ENCODE results near the gene ARHGAP40. TPM values are rescaled to one million over a fixed set of nuclear protein-coding genes. Genes with fewer than 3 reads are reported as not detected.

The ARHGAP40 gene
- not detected for total RNA-seq

DNA sequence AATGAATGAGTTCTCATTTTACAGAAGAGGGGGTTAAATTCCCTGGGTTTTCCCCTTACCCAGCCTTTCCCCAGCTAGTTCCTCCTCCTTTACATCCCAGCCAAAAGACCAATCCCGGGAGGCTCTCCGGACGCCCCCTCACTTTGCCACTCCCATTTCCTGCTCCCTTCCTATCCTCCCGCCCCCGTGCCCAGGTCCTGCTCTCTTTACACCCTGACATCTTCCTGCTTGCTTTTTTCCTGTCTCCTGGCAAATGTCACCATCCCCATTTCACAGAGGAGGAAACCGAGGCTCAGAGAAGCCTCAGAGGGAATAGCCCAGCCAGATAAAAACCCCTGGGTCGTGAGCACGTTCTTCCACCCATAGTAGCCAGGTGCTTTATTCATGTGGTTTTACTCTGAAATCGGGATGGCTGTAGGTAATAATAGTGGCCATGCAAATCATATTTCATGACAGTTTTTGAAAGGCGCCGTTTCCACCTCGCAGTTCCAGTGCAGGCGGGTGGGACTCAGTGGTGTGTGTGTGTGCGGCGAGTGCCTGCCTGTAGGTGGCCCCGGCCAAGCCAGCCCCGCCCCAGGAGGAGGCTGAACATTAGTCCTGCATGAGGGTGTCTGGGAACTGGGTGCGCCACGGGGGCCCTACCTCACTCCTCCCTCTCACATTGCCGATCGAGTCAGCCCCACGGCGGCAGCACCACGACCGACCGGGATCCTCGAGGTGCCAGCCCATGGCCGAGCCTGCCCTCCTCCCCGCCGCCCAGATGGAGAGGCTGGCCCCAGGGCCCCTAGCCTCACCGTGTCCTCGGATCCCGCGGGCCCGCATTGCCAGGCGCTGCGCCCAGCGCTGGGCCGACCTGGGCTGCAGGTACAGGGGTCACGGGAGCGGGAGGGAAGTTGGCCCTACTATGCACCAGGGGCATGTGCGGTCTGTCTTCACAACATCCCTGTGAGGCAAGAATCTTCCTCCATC, at the start of gene ARHGAP40:
ARHGAP40 (plus strand) TSS at position 594 of the 969 bp plus-strand sequence.
- no peaks in the 10 kb centered on the region for H3K9me3 Mint-ChIP-seq
- H3K4me1 Mint-ChIP-seq (ENCODE audit: low read depth) = peaks cover 10% of the 10 kb centered on the region
- H3K36me3 Mint-ChIP-seq (ENCODE audit: low read depth) = no peaks in the 10 kb centered on the region
- no peak within 1 kb of the TSS for H3K27ac Mint-ChIP-seq
- H3K27me3 Mint-ChIP-seq (ENCODE audit: low read depth) = peaks cover 44% of the 10 kb centered on the region
- intact Hi-C loops (cut with micrococcal nuclease) = no loop called here
- peak within 1 kb of the TSS; percentile 11 for H3K4me3 Mint-ChIP-seq
- peak; percentile 48 for DNase-seq
- CTCF ChIA-PET = no interaction called here

DNA sequence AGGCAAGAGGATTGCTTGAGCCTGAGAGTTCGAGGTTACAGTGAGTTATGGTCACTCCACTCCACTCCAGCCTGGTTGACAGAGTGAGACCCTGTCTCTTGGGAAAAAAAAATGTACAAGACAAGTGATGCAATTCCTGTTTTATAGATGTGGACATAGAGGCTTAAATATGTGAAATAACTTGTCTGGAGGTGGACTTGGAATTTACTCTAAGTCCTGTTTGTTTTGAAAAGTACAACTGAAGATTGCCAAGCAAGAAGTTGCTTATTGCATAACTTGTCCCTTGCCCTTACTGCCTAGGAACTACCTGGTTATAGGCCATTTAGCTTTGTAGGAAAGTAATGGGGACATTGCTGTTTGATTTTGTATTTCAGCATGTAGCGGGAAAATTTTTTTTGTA, 46.6 kb upstream of the ARHGAP40 start:
- DNase-seq = no peak
- no peaks in the 10 kb centered on the region for H3K9me3 Mint-ChIP-seq
- no peak overlapping the region for H3K4me3 Mint-ChIP-seq
- no peak overlapping the region for H3K27ac Mint-ChIP-seq
- peaks cover 23% of the 10 kb centered on the region for H3K36me3 Mint-ChIP-seq (ENCODE audit: low read depth)
- no peaks in the 10 kb centered on the region for H3K4me1 Mint-ChIP-seq (ENCODE audit: low read depth)
- intact Hi-C loops (cut with micrococcal nuclease) = no loop called here
- CTCF ChIA-PET = no interaction called here
- H3K27me3 Mint-ChIP-seq (ENCODE audit: low read depth) = no peaks in the 10 kb centered on the region

DNA sequence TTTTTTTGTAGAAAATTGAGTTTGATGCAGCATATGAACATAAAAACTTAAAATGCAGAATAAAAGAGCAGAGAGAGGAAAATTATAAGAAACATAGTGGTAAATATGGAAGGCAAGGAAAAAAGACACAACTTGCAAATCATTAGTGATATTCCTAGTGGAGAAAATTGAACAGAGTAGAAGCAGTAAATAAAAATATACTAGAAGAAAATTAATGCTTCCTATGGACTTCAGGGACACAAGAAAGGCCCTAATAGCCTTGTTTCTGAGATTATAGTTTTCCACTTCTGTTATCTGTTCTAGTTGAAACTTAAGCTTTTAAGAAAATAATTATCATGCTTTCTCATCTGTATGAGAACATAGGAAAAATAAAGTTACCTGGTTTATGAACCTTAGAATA, 46.2 kb upstream of the ARHGAP40 start:
- CTCF ChIA-PET = no interaction called here
- intact Hi-C loops (cut with micrococcal nuclease) = no loop called here
- Mint-ChIP-seq H3K4me1 (ENCODE audit: low read depth) (no peaks in the 10 kb centered on the region), H3K36me3 (ENCODE audit: low read depth) (peaks cover 23% of the 10 kb centered on the region), H3K27me3 (ENCODE audit: low read depth) (no peaks in the 10 kb centered on the region), H3K9me3 (no peaks in the 10 kb centered on the region), H3K27ac (no peak overlapping the region), H3K4me3 (no peak overlapping the region)
- no peak for DNase-seq

DNA sequence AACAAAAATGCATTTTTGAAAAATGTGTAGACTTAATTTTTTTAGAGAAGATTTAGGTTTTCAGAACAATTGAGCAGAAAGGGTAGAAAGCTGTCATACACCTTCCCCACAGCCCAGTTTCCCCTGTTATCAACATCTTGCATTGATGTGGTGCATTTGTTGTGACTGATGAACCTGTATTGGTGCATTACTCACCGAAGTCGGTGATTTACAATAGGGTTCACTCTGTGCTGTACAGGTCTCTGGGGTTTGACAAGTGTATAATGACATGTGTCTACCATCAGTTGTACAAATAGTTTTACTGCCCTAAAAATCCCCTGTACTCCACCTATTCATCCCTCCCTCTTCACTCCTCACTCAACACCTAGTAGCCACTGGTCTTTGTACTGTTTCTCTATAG, 44.4 kb upstream of the ARHGAP40 start:
- Mint-ChIP-seq H3K4me1 (ENCODE audit: low read depth) (no peaks in the 10 kb centered on the region), H3K36me3 (ENCODE audit: low read depth) (peaks cover 22% of the 10 kb centered on the region), H3K27ac (peak overlapping the region; percentile 34), H3K27me3 (ENCODE audit: low read depth) (no peaks in the 10 kb centered on the region), H3K4me3 (no peak overlapping the region), H3K9me3 (no peaks in the 10 kb centered on the region)
- DNase-seq = no peak
- intact Hi-C loops (cut with micrococcal nuclease) = no loop called here
- CTCF ChIA-PET = no interaction called here

DNA sequence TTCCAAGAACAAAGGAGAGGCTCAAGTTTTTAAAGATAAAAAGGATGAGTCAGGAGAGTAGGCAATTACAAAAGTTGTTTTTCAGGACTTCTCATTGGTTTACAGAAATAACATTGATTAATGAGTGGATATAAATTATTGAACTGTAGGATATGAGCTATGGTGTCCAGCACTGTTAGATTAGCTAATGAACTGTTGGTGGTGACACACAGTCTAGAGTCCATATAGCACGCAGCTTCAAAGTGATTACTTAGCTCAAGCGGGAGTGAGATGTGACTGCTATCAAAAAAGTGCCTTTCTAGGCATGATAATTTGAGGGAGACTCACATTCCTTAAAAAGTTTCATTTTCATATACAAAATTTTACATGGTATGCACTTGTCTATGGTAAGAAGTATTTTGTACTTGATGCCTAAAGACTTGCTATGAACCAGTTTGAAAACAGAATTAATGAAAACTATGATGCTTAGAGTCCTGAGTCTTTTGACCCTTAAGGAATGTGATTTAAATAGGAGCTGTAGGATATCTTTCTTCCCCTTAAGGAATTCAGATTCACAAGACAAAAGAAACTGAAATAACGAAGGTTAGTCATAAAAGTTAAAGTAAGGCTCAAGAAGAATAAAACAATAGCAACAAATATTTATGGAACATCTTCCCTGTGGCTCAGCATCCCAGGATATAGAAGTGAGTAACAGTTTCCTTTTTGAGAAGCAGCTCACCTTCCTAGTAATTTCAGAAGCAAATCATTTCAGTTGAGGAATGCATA, 42.8 kb upstream of the ARHGAP40 start:
- Mint-ChIP-seq H3K27ac (no peak overlapping the region), H3K9me3 (no peaks in the 10 kb centered on the region), H3K4me3 (no peak overlapping the region), H3K27me3 (ENCODE audit: low read depth) (no peaks in the 10 kb centered on the region), H3K36me3 (ENCODE audit: low read depth) (peaks cover 18% of the 10 kb centered on the region), H3K4me1 (ENCODE audit: low read depth) (no peaks in the 10 kb centered on the region)
- CTCF ChIA-PET = interaction anchor here (0.6 to 0.7 kb wide), 2 partner anchors 111 to 160 kb away, joined by 3 to 4 read pairs; no protein-coding TSS in a partner anchor
- intact Hi-C loops (cut with micrococcal nuclease) = no loop called here
- no peak for DNase-seq

DNA sequence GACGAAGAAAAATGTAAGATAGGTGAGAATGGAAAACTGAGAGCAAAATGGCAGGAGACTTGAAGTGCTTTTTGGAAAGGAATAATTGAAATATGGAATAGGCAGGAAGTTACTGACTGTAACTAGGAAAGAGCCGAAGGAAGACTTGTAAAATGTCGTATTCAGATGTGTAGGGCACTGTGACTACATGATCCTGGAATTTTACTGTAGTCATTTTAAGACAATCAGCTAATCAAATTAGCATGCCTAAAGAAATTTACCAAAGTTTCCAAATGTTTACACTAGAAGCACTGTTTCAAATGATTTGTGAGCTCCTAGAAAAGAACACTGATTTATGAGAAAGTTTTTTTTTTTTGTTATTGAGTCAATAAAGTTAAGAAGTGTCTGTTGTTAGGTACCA, 41.8 kb upstream of the ARHGAP40 start:
- H3K4me1 Mint-ChIP-seq (ENCODE audit: low read depth) = no peaks in the 10 kb centered on the region
- H3K27ac Mint-ChIP-seq = no peak overlapping the region
- CTCF ChIA-PET = no interaction called here

DNA sequence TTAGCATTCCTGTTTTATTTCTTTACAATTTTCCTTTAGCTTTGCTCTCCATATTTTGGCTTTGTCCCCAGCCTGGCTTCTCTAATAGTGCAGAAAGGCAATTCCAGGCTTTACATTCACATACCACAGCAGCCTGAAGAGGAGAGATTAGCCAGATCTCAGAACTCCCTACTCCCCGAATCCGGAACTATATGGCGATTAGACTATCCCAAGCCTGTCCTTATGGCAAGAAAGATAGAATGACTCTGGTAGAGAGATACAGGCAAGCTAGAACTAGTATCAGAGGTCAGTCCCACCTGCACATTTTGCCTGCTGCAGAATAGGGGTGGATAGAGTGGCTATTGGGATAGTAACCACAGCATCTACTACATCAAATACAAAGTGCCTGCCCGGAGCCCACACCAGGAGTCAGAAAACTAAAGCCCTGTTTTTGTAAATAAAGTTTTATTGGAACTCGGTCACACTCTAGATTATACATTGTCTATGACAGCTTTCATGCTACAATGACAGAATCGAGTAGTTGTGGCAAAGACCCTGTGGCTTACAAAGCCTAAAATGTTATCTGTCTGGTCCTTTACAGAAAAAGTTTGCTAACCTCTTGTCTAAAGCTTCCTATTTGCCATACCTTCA, 37.7 kb upstream of the ARHGAP40 start:
- intact Hi-C loops (cut with micrococcal nuclease) = no loop called here
- H3K9me3 Mint-ChIP-seq = no peaks in the 10 kb centered on the region

More for the DNA sequence above, 41.8 kb upstream of the ARHGAP40 start:
- H3K36me3 Mint-ChIP-seq (ENCODE audit: low read depth) = peaks cover 12% of the 10 kb centered on the region
- H3K27me3 Mint-ChIP-seq (ENCODE audit: low read depth) = no peaks in the 10 kb centered on the region
- H3K9me3 Mint-ChIP-seq = no peaks in the 10 kb centered on the region
- DNase-seq = no peak
- intact Hi-C loops (cut with micrococcal nuclease) = no loop called here
- no peak overlapping the region for H3K4me3 Mint-ChIP-seq

DNA sequence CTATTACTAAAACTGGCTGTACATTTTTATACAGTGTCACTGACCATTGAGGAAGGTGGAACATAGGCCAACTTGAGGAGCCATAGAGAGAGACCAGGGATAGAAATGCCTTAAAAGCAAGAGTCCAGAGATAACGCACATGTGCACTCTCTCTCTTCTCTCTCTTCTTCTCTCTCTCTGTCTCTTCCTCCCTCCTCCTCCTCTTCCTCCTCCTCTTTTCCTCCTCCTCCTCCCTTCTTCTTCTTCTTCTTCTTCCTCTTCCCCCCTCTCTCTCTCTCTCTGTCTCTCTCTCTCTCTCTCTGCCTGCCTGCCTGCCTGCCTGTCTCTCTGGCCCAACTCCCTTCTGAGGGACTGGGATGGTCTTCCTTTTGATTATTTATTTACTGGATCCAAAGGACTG, 36.9 kb upstream of the ARHGAP40 start:
- intact Hi-C loops (cut with micrococcal nuclease) = no loop called here
- Mint-ChIP-seq H3K27me3 (ENCODE audit: low read depth) (no peaks in the 10 kb centered on the region), H3K9me3 (no peaks in the 10 kb centered on the region), H3K27ac (no peak overlapping the region), H3K4me3 (no peak overlapping the region), H3K36me3 (ENCODE audit: low read depth) (peaks cover 9% of the 10 kb centered on the region), H3K4me1 (ENCODE audit: low read depth) (no peaks in the 10 kb centered on the region)
- no peak for DNase-seq
- CTCF ChIA-PET = no interaction called here

More for the DNA sequence above, 37.7 kb upstream of the ARHGAP40 start:
- H3K27me3 Mint-ChIP-seq (ENCODE audit: low read depth) = no peaks in the 10 kb centered on the region
- no peak overlapping the region for H3K4me3 Mint-ChIP-seq
- H3K4me1 Mint-ChIP-seq (ENCODE audit: low read depth) = no peaks in the 10 kb centered on the region
- CTCF ChIA-PET = interaction anchor here (0.6 to 0.7 kb wide), 2 partner anchors 18 to 25 kb away, joined by 3 read pairs; no protein-coding TSS in a partner anchor
- H3K36me3 Mint-ChIP-seq (ENCODE audit: low read depth) = peaks cover 11% of the 10 kb centered on the region
- no peak for DNase-seq
- no peak overlapping the region for H3K27ac Mint-ChIP-seq

DNA sequence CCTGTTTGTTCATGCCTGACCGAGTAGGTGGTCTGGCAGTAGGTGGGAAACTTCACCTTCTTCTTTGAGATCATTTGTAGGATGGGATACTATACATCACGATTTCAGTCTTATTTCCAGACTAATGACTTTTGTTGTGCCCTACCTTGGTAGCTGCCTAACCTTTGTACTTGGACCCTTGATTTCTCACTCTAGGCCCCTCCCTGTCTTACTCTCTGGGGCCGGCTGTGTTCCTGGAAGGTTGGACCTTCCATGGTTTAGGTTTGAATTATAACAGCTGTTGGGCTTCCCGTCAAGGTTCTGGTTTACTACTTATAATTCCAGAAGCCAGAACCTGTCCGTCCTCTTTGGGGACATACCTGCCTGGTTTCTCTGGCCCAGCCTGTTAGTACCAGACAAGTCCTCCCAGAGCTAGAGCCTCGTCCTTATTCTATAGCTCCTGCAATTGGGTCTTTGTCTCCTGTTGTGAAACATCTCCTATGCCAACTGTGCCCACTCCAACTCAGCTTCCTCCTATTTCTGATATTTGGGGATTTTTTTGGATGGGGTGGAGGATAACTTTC, 35.5 kb upstream of the ARHGAP40 start:
- H3K36me3 Mint-ChIP-seq (ENCODE audit: low read depth) = peaks cover 9% of the 10 kb centered on the region
- no peak for DNase-seq
- intact Hi-C loops (cut with micrococcal nuclease) = no loop called here
- H3K27ac Mint-ChIP-seq = no peak overlapping the region
- H3K27me3 Mint-ChIP-seq (ENCODE audit: low read depth) = no peaks in the 10 kb centered on the region
- H3K4me3 Mint-ChIP-seq = no peak overlapping the region
- H3K9me3 Mint-ChIP-seq = no peaks in the 10 kb centered on the region
- CTCF ChIA-PET = no interaction called here
- H3K4me1 Mint-ChIP-seq (ENCODE audit: low read depth) = no peaks in the 10 kb centered on the region

DNA sequence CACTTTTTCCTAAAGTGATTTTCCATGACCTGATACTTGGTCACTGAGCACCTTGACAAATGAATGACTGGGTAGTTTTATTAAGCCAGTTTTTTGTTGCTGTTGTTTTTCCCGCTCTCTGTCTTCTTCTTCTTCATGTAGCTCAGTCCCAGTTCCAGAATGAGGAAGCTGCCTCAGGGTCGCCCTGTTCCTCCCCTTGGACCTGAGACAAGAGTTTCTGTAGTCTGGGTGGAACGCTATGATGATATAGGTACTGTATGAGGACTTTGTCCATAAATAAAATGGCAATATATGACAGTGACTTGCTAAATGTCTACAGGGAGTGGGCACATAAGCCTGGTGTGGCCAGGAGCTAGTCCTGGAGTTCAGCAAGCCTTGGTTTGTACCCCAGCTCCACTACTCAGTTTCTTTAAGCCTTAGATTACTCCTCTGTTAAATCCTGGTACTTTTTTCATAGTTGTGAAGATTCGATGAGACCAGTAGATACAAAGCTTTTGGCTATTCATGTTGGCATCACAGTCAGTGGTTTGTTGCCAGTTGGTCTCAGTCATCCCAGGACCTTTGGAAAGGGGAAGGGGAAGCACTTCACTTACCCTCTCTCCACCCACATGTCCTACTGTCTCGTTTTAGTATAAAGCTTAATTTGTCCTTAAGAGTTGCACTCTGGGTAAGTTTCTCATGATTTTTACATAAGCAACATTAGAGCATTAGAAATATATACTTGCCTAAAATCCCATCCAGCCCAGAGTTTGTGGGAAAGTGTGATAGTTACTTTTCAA, 31.7 kb upstream of the ARHGAP40 start:
- H3K36me3 Mint-ChIP-seq (ENCODE audit: low read depth) = peaks cover 8% of the 10 kb centered on the region
- H3K4me3 Mint-ChIP-seq = no peak overlapping the region
- no peaks in the 10 kb centered on the region for H3K27me3 Mint-ChIP-seq (ENCODE audit: low read depth)
- intact Hi-C loops (cut with micrococcal nuclease) = no loop called here
- no peak for DNase-seq
- no peak overlapping the region for H3K27ac Mint-ChIP-seq
- no peaks in the 10 kb centered on the region for H3K4me1 Mint-ChIP-seq (ENCODE audit: low read depth)
- H3K9me3 Mint-ChIP-seq = no peaks in the 10 kb centered on the region
- CTCF ChIA-PET = no interaction called here

DNA sequence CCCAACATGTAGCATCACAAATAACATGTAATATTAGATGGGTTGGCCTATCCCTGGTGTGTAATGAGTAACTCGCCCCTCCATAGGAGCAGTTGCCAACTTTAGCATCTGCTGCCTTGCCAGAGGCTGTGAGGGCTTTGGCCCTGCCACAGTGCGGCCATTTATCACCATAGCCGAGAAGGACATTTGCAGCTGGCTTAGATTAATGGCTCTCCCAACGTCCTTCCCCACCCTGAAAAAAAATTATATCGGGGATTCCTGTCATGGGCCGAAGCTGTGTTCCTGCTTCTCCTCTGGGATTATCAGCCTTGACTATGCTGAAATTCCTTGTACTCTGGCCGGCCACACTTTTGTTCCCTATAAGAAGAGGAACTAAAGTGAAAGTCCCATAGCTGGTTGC, 28.2 kb upstream of the ARHGAP40 start:
- Mint-ChIP-seq H3K4me1 (ENCODE audit: low read depth) (no peaks in the 10 kb centered on the region), H3K9me3 (no peaks in the 10 kb centered on the region), H3K27me3 (ENCODE audit: low read depth) (no peaks in the 10 kb centered on the region), H3K4me3 (no peak overlapping the region), H3K36me3 (ENCODE audit: low read depth) (peaks cover 5% of the 10 kb centered on the region), H3K27ac (no peak overlapping the region)
- CTCF ChIA-PET = no interaction called here
- DNase-seq = no peak
- intact Hi-C loops (cut with micrococcal nuclease) = no loop called here

Measured in activated naive CD4-positive, alpha-beta T cell treated with anti-CD3 and anti-CD28 coated beads for 36 hours (primary cell).